Mucosa of descending colon (tissue), 3 donors: ENCODE data around the gene SPATA32. TPM values are rescaled to one million over a fixed set of nuclear protein-coding genes. Genes with fewer than 3 reads are reported as not detected.

Experiments used
- ATAC-seq: fragments of 200-7000 bp; cut with Tn5 transposase; one replicate; pipeline ENCODE4 v1.9.1; 2020; ENCODE audit warnings: mild to moderate bottlenecking, moderate library complexity
- DNase-seq, 3 donors: peaks; one replicate each; pipeline ENCODE4 v3.0.0-alpha.2; 2020
- H3K36me3 ChIP-seq: fragments of 200-600 bp; one replicate; pipeline ENCODE4 v1.8.0; 2021; ENCODE audit warnings: low read depth, mild to moderate bottlenecking
- H3K4me1 ChIP-seq: fragments of 200-600 bp; one replicate; pipeline ENCODE4 v1.8.0; 2021; ENCODE audit warnings: low read depth, mild to moderate bottlenecking
- H3K4me3 ChIP-seq: fragments of 200-600 bp; one replicate; pipeline ENCODE4 v1.8.0; 2021; ENCODE audit warnings: mild to moderate bottlenecking
- H3K9me3 ChIP-seq: fragments of 200-600 bp; one replicate; pipeline ENCODE4 v1.8.0; 2021; ENCODE audit warnings: mild to moderate bottlenecking
- CTCF ChIP-seq: fragments of 200-600 bp; IDR thresholded peaks from one replicate; pipeline ENCODE4 v1.8.0; 2022; ENCODE audit warnings: antibody characterized with exemption, mild to moderate bottlenecking
- intact Hi-C, 2 donors: fragments of 100-400 bp; cut with DNase I in 1 of 2; cut with micrococcal nuclease in 1 of 2; formaldehyde crosslinking; loops; one replicate each; pipeline versions ENCODE4 v1.11.0 to v1.11.1; 2022; cut with DNase I, micrococcal nuclease
- total RNA-seq, 3 donors: library from RNA; stranded (reverse); fragmentation: NEBNext Ultra II Directional in 2 of 3; extraction: Animal tissue kit (Norgen Biotek cat#: 25700) in 2 of 3; gene quantifications; one replicate each; pipeline versions ENCODE4 v1.2.1 to v1.2.4, GENCODE V29; 2021 to 2023
- donor health status: DM: no; HTN: no; CAD: no; lungs with moderate emphysema.
- donor health status: DM: no; HTN: no; CAD: no.
- donor health status: DM: no; HTN: yes; CAD: no.

SPATA32 gene
- total RNA-seq, 3 donors from 2014 or later: 0.19 to 0.22 TPM; not detected in 1

GRCh38 chr17:45240905-45241327 lies 21.0 kb downstream of the SPATA32 start:
- H3K36me3 ChIP-seq: no peaks in the 10 kb centered on the region
- DNase-seq (no peak), ATAC-seq (no peak)
- H3K9me3 ChIP-seq: no peaks in the 10 kb centered on the region
- intact Hi-C loops: no loop called here
- H3K4me3 ChIP-seq: no peak overlapping the region
- peaks cover 9% of the 10 kb centered on the region for H3K4me1 ChIP-seq
- TF ChIP-seq CTCF: no peak

- no peak for ATAC-seq
- Histone ChIP-seq H3K4me1 (peaks cover 5% of the 10 kb centered on the region), H3K9me3 (no peaks in the 10 kb centered on the region), H3K36me3 (no peaks in the 10 kb centered on the region), H3K4me3 (no peak overlapping the region)
- peak in 1 of 3 donors; percentile 43 for DNase-seq
- intact Hi-C loops: no loop called here
- TF ChIP-seq CTCF: no peak
These were observed 23.6 kb downstream of the SPATA32 start for GRCh38 chr17:45238155-45238774.

- DNase-seq: no peak
- intact Hi-C loops: no loop called here
- Histone ChIP-seq H3K4me3 (no peak overlapping the region), H3K36me3 (no peaks in the 10 kb centered on the region), H3K9me3 (no peaks in the 10 kb centered on the region), H3K4me1 (peaks cover 5% of the 10 kb centered on the region)
- no peak for TF ChIP-seq CTCF
- no peak for ATAC-seq
These were observed 24.2 kb downstream of the SPATA32 start for GRCh38 chr17:45237686-45238085.

GRCh38 chr17:45236282-45236606 lies 25.6 kb downstream of the SPATA32 start:
- DNase-seq (no peak), ATAC-seq (no peak)
- TF ChIP-seq CTCF: no peak
- Histone ChIP-seq H3K9me3 (no peaks in the 10 kb centered on the region), H3K4me3 (no peak overlapping the region), H3K36me3 (no peaks in the 10 kb centered on the region), H3K4me1 (peaks cover 4% of the 10 kb centered on the region)
- intact Hi-C loops: no loop called here

- peaks cover 4% of the 10 kb centered on the region for H3K4me1 ChIP-seq
- peak; percentile 59 for TF ChIP-seq CTCF
- peak; percentile 70 for ATAC-seq
- H3K36me3 ChIP-seq: no peaks in the 10 kb centered on the region
- no peaks in the 10 kb centered on the region for H3K9me3 ChIP-seq
- intact Hi-C loops: no loop called here
- DNase-seq: peak in 2 of 3 donors; percentile 74 to 93
- no peak overlapping the region for H3K4me3 ChIP-seq
These were observed 26.2 kb downstream of the SPATA32 start for GRCh38 chr17:45235416-45236281.
